GM23338 (cell line): ENCODE measurements around the gene SBF2.

Experiments
- ETS1 ChIP-seq: IDR thresholded peaks from 2 replicates; pipeline ENCODE4 v1.6.1; 2016; ENCODE audit warnings: antibody characterized with exemption
- EZH2 ChIP-seq: fragments of 200-600 bp; sonication (generic); IDR thresholded peaks from one replicate; pipeline ENCODE4 v1.8.0; 2017; ENCODE audit warnings: antibody characterized with exemption, mild to moderate bottlenecking, low read depth; ENCODE audit not compliant: unreplicated experiment
- POLR2AphosphoS5 ChIP-seq: IDR thresholded peaks from 2 replicates; pipeline ENCODE4 v1.6.1; 2016; ENCODE audit warnings: antibody characterized with exemption, low read depth
- TF ChIP-seq, protein P1 (sequence below), 2 experiments: fragments of 200-600 bp in 1 of 2; sonication (generic) in 1 of 2; conservative IDR thresholded peaks; 2 replicates each; pipeline versions ENCODE4 v1.5.1 to v1.6.1; 2016 to 2017; ENCODE audit warnings: antibody characterized with exemption in 2 of 2, low read depth in 2 of 2, mild to moderate bottlenecking in 2 of 2, moderate library complexity in 1 of 2
- TF ChIP-seq, protein P2 (sequence below): IDR thresholded peaks from one replicate; pipeline ENCODE4 v1.6.1; 2018; ENCODE audit warnings: antibody characterized with exemption; ENCODE audit not compliant: unreplicated experiment

GRCh38 chr11:9733212-9733611 lies 560.8 kb downstream of the SBF2 start:
- TF ChIP-seq EZH2 (no peak), POLR2AphosphoS5 (no peak), ETS1 (no peak)
- TF ChIP-seq, protein P1, sequence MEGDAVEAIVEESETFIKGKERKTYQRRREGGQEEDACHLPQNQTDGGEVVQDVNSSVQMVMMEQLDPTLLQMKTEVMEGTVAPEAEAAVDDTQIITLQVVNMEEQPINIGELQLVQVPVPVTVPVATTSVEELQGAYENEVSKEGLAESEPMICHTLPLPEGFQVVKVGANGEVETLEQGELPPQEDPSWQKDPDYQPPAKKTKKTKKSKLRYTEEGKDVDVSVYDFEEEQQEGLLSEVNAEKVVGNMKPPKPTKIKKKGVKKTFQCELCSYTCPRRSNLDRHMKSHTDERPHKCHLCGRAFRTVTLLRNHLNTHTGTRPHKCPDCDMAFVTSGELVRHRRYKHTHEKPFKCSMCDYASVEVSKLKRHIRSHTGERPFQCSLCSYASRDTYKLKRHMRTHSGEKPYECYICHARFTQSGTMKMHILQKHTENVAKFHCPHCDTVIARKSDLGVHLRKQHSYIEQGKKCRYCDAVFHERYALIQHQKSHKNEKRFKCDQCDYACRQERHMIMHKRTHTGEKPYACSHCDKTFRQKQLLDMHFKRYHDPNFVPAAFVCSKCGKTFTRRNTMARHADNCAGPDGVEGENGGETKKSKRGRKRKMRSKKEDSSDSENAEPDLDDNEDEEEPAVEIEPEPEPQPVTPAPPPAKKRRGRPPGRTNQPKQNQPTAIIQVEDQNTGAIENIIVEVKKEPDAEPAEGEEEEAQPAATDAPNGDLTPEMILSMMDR (conservative IDR thresholded peaks at IDR 0.05; ENCODE audit: low read depth in 2 of 2): no peak
- TF ChIP-seq, protein P2, sequence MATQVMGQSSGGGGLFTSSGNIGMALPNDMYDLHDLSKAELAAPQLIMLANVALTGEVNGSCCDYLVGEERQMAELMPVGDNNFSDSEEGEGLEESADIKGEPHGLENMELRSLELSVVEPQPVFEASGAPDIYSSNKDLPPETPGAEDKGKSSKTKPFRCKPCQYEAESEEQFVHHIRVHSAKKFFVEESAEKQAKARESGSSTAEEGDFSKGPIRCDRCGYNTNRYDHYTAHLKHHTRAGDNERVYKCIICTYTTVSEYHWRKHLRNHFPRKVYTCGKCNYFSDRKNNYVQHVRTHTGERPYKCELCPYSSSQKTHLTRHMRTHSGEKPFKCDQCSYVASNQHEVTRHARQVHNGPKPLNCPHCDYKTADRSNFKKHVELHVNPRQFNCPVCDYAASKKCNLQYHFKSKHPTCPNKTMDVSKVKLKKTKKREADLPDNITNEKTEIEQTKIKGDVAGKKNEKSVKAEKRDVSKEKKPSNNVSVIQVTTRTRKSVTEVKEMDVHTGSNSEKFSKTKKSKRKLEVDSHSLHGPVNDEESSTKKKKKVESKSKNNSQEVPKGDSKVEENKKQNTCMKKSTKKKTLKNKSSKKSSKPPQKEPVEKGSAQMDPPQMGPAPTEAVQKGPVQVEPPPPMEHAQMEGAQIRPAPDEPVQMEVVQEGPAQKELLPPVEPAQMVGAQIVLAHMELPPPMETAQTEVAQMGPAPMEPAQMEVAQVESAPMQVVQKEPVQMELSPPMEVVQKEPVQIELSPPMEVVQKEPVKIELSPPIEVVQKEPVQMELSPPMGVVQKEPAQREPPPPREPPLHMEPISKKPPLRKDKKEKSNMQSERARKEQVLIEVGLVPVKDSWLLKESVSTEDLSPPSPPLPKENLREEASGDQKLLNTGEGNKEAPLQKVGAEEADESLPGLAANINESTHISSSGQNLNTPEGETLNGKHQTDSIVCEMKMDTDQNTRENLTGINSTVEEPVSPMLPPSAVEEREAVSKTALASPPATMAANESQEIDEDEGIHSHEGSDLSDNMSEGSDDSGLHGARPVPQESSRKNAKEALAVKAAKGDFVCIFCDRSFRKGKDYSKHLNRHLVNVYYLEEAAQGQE: no peak
